ENCODE results near the gene UST.

UST gene

GRCh38 chr6:148746363-148747144 is at the start of gene UST:
TSS of gene UST (plus strand) at chr6:148747030. CDS start at chr6:148747431, 401 bp downstream.
- peak; percentile 62 to 67 for DNase-seq

- DNase-seq: no peak
Measured at GRCh38 chr6:148697895-148698440, 48.9 kb upstream of the UST start.

- no peak for DNase-seq
Measured at GRCh38 chr6:148698671-148699180, 48.1 kb upstream of the UST start.

- no peak for DNase-seq
Measured at GRCh38 chr6:148700047-148700715, 46.6 kb upstream of the UST start.

GRCh38 chr6:148700741-148701311 is 46.0 kb upstream of the UST start:
- DNase-seq: no peak

GRCh38 chr6:148701375-148701774 is 45.5 kb upstream of the UST start:
- DNase-seq: no peak

- no peak for DNase-seq
Measured at GRCh38 chr6:148703900-148704299, 42.9 kb upstream of the UST start.

- DNase-seq: no peak
Measured at GRCh38 chr6:148704400-148705246, 42.2 kb upstream of the UST start.

- no peak for DNase-seq
Measured at GRCh38 chr6:148708707-148709106, 38.1 kb upstream of the UST start.

GRCh38 chr6:148709577-148709976 is 37.3 kb upstream of the UST start:
- DNase-seq: no peak

GRCh38 chr6:148711833-148712654 is 34.8 kb upstream of the UST start:
- DNase-seq: no peak

- DNase-seq: no peak
Measured at GRCh38 chr6:148713033-148713738, 33.6 kb upstream of the UST start.

- no peak for DNase-seq
Measured at GRCh38 chr6:148713921-148714320, 32.9 kb upstream of the UST start.

GRCh38 chr6:148716811-148717210 is 30.0 kb upstream of the UST start:
- no peak for DNase-seq

- DNase-seq: no peak
Measured at GRCh38 chr6:148720406-148720805, 26.4 kb upstream of the UST start.

GRCh38 chr6:148720897-148721296 is 25.9 kb upstream of the UST start:
- no peak for DNase-seq

- no peak for DNase-seq
Measured at GRCh38 chr6:148723484-148723883, 23.3 kb upstream of the UST start.

GRCh38 chr6:148724428-148724827 is 22.4 kb upstream of the UST start:
- DNase-seq: no peak

- no peak for DNase-seq
Measured at GRCh38 chr6:148727104-148727503, 19.7 kb upstream of the UST start.

GRCh38 chr6:148735989-148736388 is 10.8 kb upstream of the UST start:
- no peak for DNase-seq

All from activated T-cell treated with anti-CD3 and anti-CD28 coated beads, Interleukin-2, amount 50 U/mL, for 48 hours (primary cell).